HepG2 (cell line): ENCODE measurements around the gene PKD1L1. TPM values are rescaled to one million over a fixed set of nuclear protein-coding genes. Genes with fewer than 3 reads are reported as not detected.

Experiments
- ADNP ChIP-seq: sonication (generic); formaldehyde crosslinking; IDR thresholded peaks from 2 replicates; pipeline ENCODE4 v1.4.0; 2020; ENCODE audit warnings: missing genetic modification reagents
- CHD2 ChIP-seq: IDR thresholded peaks from 2 replicates; pipeline ENCODE4 v1.6.1; 2011; ENCODE audit warnings: low read depth, low read length, improper control_type of control experiment
- CHD4 ChIP-seq: fragments of 200-600 bp; sonication (generic); IDR thresholded peaks from 2 replicates; pipeline ENCODE4 v1.7.0; 2017; ENCODE audit warnings: mild to moderate bottlenecking, low read length, borderline replicate concordance
- CTCF ChIP-seq: sonication (generic); formaldehyde crosslinking; IDR thresholded peaks from 2 replicates; pipeline ENCODE4 v1.5.0; 2020; ENCODE audit warnings: mild to moderate bottlenecking, missing genetic modification reagents, moderate library complexity
- DNMT3B ChIP-seq: conservative IDR thresholded peaks from 2 replicates; pipeline ENCODE4 v1.6.1; 2016; ENCODE audit warnings: missing biosample characterization, control low read depth
- MED1 ChIP-seq: sonication (generic); formaldehyde crosslinking; IDR thresholded peaks from 2 replicates; pipeline ENCODE4 v1.4.0; 2020; ENCODE audit warnings: missing genetic modification reagents
- RFX3 ChIP-seq: IDR thresholded peaks from 2 replicates; pipeline ENCODE4 v1.6.1; 2016; ENCODE audit warnings: missing biosample characterization, missing genetic modification reagents
- TGIF2 ChIP-seq: IDR thresholded peaks from 2 replicates; pipeline ENCODE4 v1.6.1; 2016; ENCODE audit warnings: control low read depth, missing compliant biosample characterization
- THAP7 ChIP-seq: sonication (generic); formaldehyde crosslinking; IDR thresholded peaks from 2 replicates; pipeline ENCODE4 v1.8.1; 2023; ENCODE audit warnings: mild to moderate bottlenecking, missing genetic modification reagents
- ZBTB14 ChIP-seq: sonication (generic); formaldehyde crosslinking; IDR thresholded peaks from 2 replicates; pipeline ENCODE4 v1.4.0; 2020; ENCODE audit warnings: missing genetic modification reagents
- ZBTB26 ChIP-seq: IDR thresholded peaks from 2 replicates; pipeline ENCODE4 v1.6.1; 2016; ENCODE audit warnings: missing compliant biosample characterization, missing genetic modification reagents, borderline replicate concordance
- ZNF12 ChIP-seq: sonication (generic); formaldehyde crosslinking; IDR thresholded peaks from 2 replicates; pipeline ENCODE4 v1.5.0; 2020; ENCODE audit warnings: missing genetic modification reagents
- ZNF333 ChIP-seq: sonication (generic); formaldehyde crosslinking; IDR thresholded peaks from 2 replicates; pipeline ENCODE4 v1.4.0; 2020; ENCODE audit warnings: mild to moderate bottlenecking, missing genetic modification reagents, borderline replicate concordance
- ZNF687 ChIP-seq: sonication (generic); formaldehyde crosslinking; IDR thresholded peaks from 2 replicates; pipeline ENCODE4 v1.5.1; 2020; ENCODE audit warnings: mild to moderate bottlenecking, missing genetic modification reagents, moderate library complexity
- polyA plus RNA-seq, 8 experiments: library from polyadenylated mRNA; depleted of rRNA in 3 of 8; stranded (reverse) in 7 of 8; unstranded in 1 of 8; fragments of >200 nt; fragmentation: Illumina TruSeq in 4 of 8; extraction: Trizol in 4 of 8; gene quantifications; 2 replicates each; pipeline versions ENCODE4 v1.2.1 to v1.2.3, GENCODE V29; 2011 to 2016; ENCODE audit warnings: low read depth in 4 of 8, missing spikeins in 1 of 8, mixed read lengths in 1 of 8; ENCODE audit not compliant: insufficient read depth in 1 of 8
- total RNA-seq, 5 experiments: library from RNA; depleted of rRNA; stranded (reverse); fragments of >200 nt; fragmentation: Illumina TruSeq; extraction: Trizol; gene quantifications; 2 replicates each; pipeline ENCODE4 v1.2.3, GENCODE V29; 2016; ENCODE audit warnings: low read depth in 1 of 5

The PKD1L1 gene
- total and polyA plus RNA-seq, 2 of the 13 experiments (the other 11 are each of a cell fraction or from before 2014, with no cell fraction given): 0.01 TPM; not detected in 1

- TF ChIP-seq ZNF687 (CRISPR knock-in tag): peak; percentile 47
- TF ChIP-seq ZBTB26 (CRISPR knock-in tag): no peak
- peak; percentile 12; the same call in 1 of the 2 replicates for TF ChIP-seq CTCF (CRISPR knock-in tag)
- TF ChIP-seq CHD2: no peak
- no peak for TF ChIP-seq ADNP (CRISPR knock-in tag)
- TF ChIP-seq CHD4: 0 out of 2 replicates have a peak, but pooled peaks have one; percentile 47
- TF ChIP-seq RFX3 (CRISPR knock-in tag): no peak
- TF ChIP-seq ZNF333 (CRISPR knock-in tag): no peak
- TF ChIP-seq MED1 (CRISPR knock-in tag): no peak
- 0 out of 2 replicates have a peak, but pooled peaks have one; percentile 41 for TF ChIP-seq THAP7 (CRISPR knock-in tag)
- TF ChIP-seq TGIF2 (CRISPR knock-in tag): no peak
- TF ChIP-seq ZBTB14: no peak
- peak; percentile 99 for TF ChIP-seq ZNF12 (CRISPR knock-in tag)
- TF ChIP-seq DNMT3B (CRISPR knock-in tag): no peak
Measured at GRCh38 chr7:47777531-47778152, 170.6 kb downstream of the PKD1L1 start (continued).
